Stimulated activated CD8-positive, alpha-beta memory T cell treated with anti-CD3 and anti-CD28 coated beads, Interleukin-12 subunit alpha, Interleukin-12 subunit beta, amount 100 ng/mL, for 24 hours (primary cell): ENCODE results near the gene ST6GALNAC3.
"Not testable (repeated sequence)": the region's sequence is repeated elsewhere in the genome, so short reads cannot be mapped to it uniquely, and the experiment has no call there.

Experiments used
- DNase-seq: peaks from one replicate; pipeline ENCODE4 v3.0.0-alpha.2; 2020; ENCODE audit errors: extremely low read depth

ST6GALNAC3 gene

GRCh38 chr1:76632136-76632535 is 557.6 kb downstream of the ST6GALNAC3 start:
- DNase-seq, result no peak

- DNase-seq, result no peak
These were observed 561.2 kb downstream of the ST6GALNAC3 start for GRCh38 chr1:76635784-76636183.

GRCh38 chr1:76639181-76639580 is 564.6 kb downstream of the ST6GALNAC3 start:
- DNase-seq, result no peak

- no peak for DNase-seq
These were observed 565.5 kb downstream of the ST6GALNAC3 start for GRCh38 chr1:76640092-76640491.

- no peak for DNase-seq
These were observed 566.2 kb downstream of the ST6GALNAC3 start for GRCh38 chr1:76640723-76641122.

- DNase-seq, result no peak
These were observed 569.6 kb downstream of the ST6GALNAC3 start for GRCh38 chr1:76644139-76644538.

- DNase-seq, result not testable (repeated sequence)
These were observed 578.3 kb downstream of the ST6GALNAC3 start for GRCh38 chr1:76652860-76653259.

- DNase-seq, result no peak
These were observed 583.1 kb downstream of the ST6GALNAC3 start for GRCh38 chr1:76657623-76658022.

- no peak for DNase-seq
These were observed 584.8 kb downstream of the ST6GALNAC3 start for GRCh38 chr1:76659171-76659940.

- no peak for DNase-seq
These were observed 587.0 kb downstream of the ST6GALNAC3 start for GRCh38 chr1:76661531-76661930.

- DNase-seq, result no peak
These were observed 592.0 kb downstream of the ST6GALNAC3 start for GRCh38 chr1:76666499-76666898.

GRCh38 chr1:76668046-76668445 is 593.5 kb downstream of the ST6GALNAC3 start:
- DNase-seq, result no peak

GRCh38 chr1:76669131-76669530 is 594.6 kb downstream of the ST6GALNAC3 start:
- no peak for DNase-seq

GRCh38 chr1:76669624-76670315 is 595.2 kb downstream of the ST6GALNAC3 start:
- no peak for DNase-seq

GRCh38 chr1:76674689-76675210 is 600.2 kb downstream of the ST6GALNAC3 start:
- no peak for DNase-seq

GRCh38 chr1:76677416-76678405 is 603.2 kb downstream of the ST6GALNAC3 start:
- DNase-seq, result no peak

GRCh38 chr1:76679534-76680152 is 605.1 kb downstream of the ST6GALNAC3 start:
- DNase-seq, result no peak

GRCh38 chr1:76680651-76681050 is 606.1 kb downstream of the ST6GALNAC3 start:
- DNase-seq, result no peak

- DNase-seq, result no peak
These were observed 607.6 kb downstream of the ST6GALNAC3 start for GRCh38 chr1:76682138-76682537.
